ENCODE data around the gene LDAF1. TPM values are rescaled to one million over a fixed set of nuclear protein-coding genes. Genes with fewer than 3 reads are reported as not detected.

Gene LDAF1
- total and polyA plus RNA-seq, 2 of the 8 experiments (the other 6 are each of a cell fraction or from before 2014, with no cell fraction given): 32.4 to 34.2 TPM

- no peak for FAIRE-seq
These were observed 31.5 kb downstream of the LDAF1 start for GRCh38 chr16:21190013-21190412.

More at GRCh38 chr16:21190013-21190412, 31.5 kb downstream of the LDAF1 start:
- Histone ChIP-seq H3K9ac (replicated peaks in 1 of 4; ENCODE audit: extremely low read depth in 1 of 4, low read depth in 3 of 4, low read length in 3 of 4) (no peak overlapping the region), H3K36me3 (ENCODE audit: control insufficient read depth in 2 of 4, insufficient read depth in 4 of 4, low read length in 3 of 4) (no peaks in the 10 kb centered on the region), H4K20me1 (replicated peaks in 1 of 2; ENCODE audit: control insufficient read depth in 1 of 2, insufficient read depth in 2 of 2, low read length in 2 of 2) (no peaks in the 10 kb centered on the region), H2AK5ac (ENCODE audit: low read depth, low read length) (no peak overlapping the region), H4K91ac (replicated peaks; ENCODE audit: insufficient read length, low read length) (no peak overlapping the region), H3K4me2 (ENCODE audit: insufficient read depth in 1 of 2, low read depth in 2 of 2, low read length in 2 of 2) (no peak overlapping the region), H3K18ac (ENCODE audit: extremely low read depth, low read length) (no peak overlapping the region), H3K23ac (ENCODE audit: insufficient read length) (no peak overlapping the region), H3K23me2 (ENCODE audit: low read depth, low read length) (no peaks in the 10 kb centered on the region), H4K5ac (ENCODE audit: insufficient read length, low read depth, low read length) (no peak overlapping the region), H3K27me3 (replicated peaks in 1 of 4; ENCODE audit: control insufficient read depth in 3 of 4, extremely low read depth in 1 of 4, insufficient read depth in 3 of 4, low read length in 3 of 4) (peaks cover 0 to 2% (median 0%) of the 10 kb centered on the region in 4 experiments; a peak in 2 of 7 replicates), H3K79me2 (ENCODE audit: control insufficient read depth in 1 of 2, insufficient read depth in 2 of 2, low read length in 2 of 2) (no peaks in the 10 kb centered on the region), H3K4me1 (replicated peaks in 1 of 4; ENCODE audit: control insufficient read depth in 3 of 4, insufficient read depth in 4 of 4, low read length in 3 of 4) (no peaks in the 10 kb centered on the region), H4K8ac (ENCODE audit: extremely low read depth, insufficient read depth, low read length) (no peak overlapping the region), H3K14ac (ENCODE audit: insufficient read length) (no peak overlapping the region), H3K56ac (replicated peaks; ENCODE audit: insufficient read length, low read depth, low read length) (no peak overlapping the region), H3K4me3 (ENCODE audit: extremely low read depth in 1 of 4, insufficient read depth in 2 of 4, low read depth in 3 of 4, low read length in 4 of 4) (no peak overlapping the region), H2AFZ (ENCODE audit: low read length) (no peak overlapping the region), H3K4ac (replicated peaks; ENCODE audit: insufficient read length, low read depth, low read length) (no peak overlapping the region), H2BK5ac (ENCODE audit: low read depth, low read length) (no peak overlapping the region), H2BK12ac (ENCODE audit: low read depth, low read length) (no peak overlapping the region), H3K79me1 (ENCODE audit: low read depth, low read length) (no peaks in the 10 kb centered on the region), H2BK120ac (replicated peaks; ENCODE audit: low read depth, low read length) (no peak overlapping the region), H3K9me3 (ENCODE audit: insufficient read depth in 2 of 2, low read depth in 1 of 2, low read length in 1 of 2) (no peaks in the 10 kb centered on the region), H2BK20ac (ENCODE audit: low read length) (no peak overlapping the region), H2BK15ac (ENCODE audit: low read length) (no peak overlapping the region), H3K27ac (ENCODE audit: low read depth, low read length) (no peak overlapping the region)
- TF ChIP-seq NRF1 (IDR thresholded peaks at IDR 0.05; ENCODE audit: low read depth, low read length): no peak
- TF ChIP-seq RXRA (IDR thresholded peaks at IDR 0.05; ENCODE audit: insufficient read depth, low read depth, low read length): no peak
- TF ChIP-seq KDM1A (IDR thresholded peaks at IDR 0.05; ENCODE audit: borderline replicate concordance, low read length): 0 out of 2 replicates have a peak, but pooled peaks have one; percentile 23
- TF ChIP-seq CTCF (IDR thresholded peaks at IDR 0.05; ENCODE audit: control extremely low read depth in 1 of 3, insufficient read depth in 1 of 3, low read depth in 1 of 3, low read length in 3 of 3): no peak
- TF ChIP-seq GABPA (IDR thresholded peaks at IDR 0.05; ENCODE audit: borderline replicate concordance, insufficient read depth, low read length): no peak
- CTCF ChIA-PET (ENCODE audit: partially characterized antibody): interaction anchor here (0.6 to 6.6 kb wide), 11 partner anchors 9 to 115 kb away, joined by 3 to 65 read pairs (median 7); partner anchors contain the start of gene CRYM
- no peak for DNase-seq (ENCODE audit: low read depth in 1 of 2, low spot score in 2 of 2)
- WGBS, 2 experiments (ENCODE audit: extremely low coverage in 1 of 2, insufficient coverage in 1 of 2, insufficient read length in 1 of 2, insufficient replicate concordance in 2 of 2, low coverage in 1 of 2, low lambda C conversion rate in 2 of 2, missing lambda C conversion rate in 1 of 2): 96% methylated on average over 4 of the region's 4 CpGs; no CpG with 5 or more reads in 1 of the 2 experiments
- POLR2A ChIA-PET (ENCODE audit: partially characterized antibody): no interaction called here

Data from H1 (cell line).